ENCODE measurements around the gene TMEM205. TPM values are rescaled to one million over a fixed set of nuclear protein-coding genes. Genes with fewer than 3 reads are reported as not detected.
"Not testable (repeated sequence)": the region's sequence is repeated elsewhere in the genome, so short reads cannot be mapped to it uniquely, and the experiment has no call there.

TMEM205 gene
- total RNA-seq, result 10 to 100 TPM; 25.9 to 26.7 TPM

GRCh38 chr19:11346104-11346940 lies at the start of gene TMEM205, which contains the start of gene CCDC159:
TSS of gene TMEM205 (minus strand) at chr19:11346268. CDS start at chr19:11345619, 649 bp downstream.
TSS of gene CCDC159 (plus strand) at chr19:11346519. CDS start at chr19:11346607, 88 bp downstream.
- peak; percentile 99 for DNase-seq
- ChIA-PET CTCF (interaction anchor here (0.5 to 2.6 kb wide), 7 partner anchors 9 to 89 kb away, joined by 3 to 13 read pairs (median 4); partner anchors contain the start of genes ODAD3 and SWSAP1), POLR2A (interaction anchor here (0.8 to 1.1 kb wide), 2 partner anchors 22 to 29 kb away, joined by 4 to 5 read pairs; partner anchors contain the start of gene SWSAP1)
- peaks cover 27% of the 10 kb centered on the region for H3K4me1 Mint-ChIP-seq
- no peaks in the 10 kb centered on the region for H3K27me3 Mint-ChIP-seq
- H3K4me3 Mint-ChIP-seq, result peak within 1 kb of the TSS; percentile 92
- H3K27ac Mint-ChIP-seq, result peak within 1 kb of the TSS; percentile 92
- peaks cover 13% of the 10 kb centered on the region for H3K9me3 Mint-ChIP-seq
- peaks cover 6% of the 10 kb centered on the region for H3K36me3 Mint-ChIP-seq (ENCODE audit: low read depth)

- H3K27me3 Mint-ChIP-seq, result peaks cover 7% of the 10 kb centered on the region
- H3K9me3 Mint-ChIP-seq, result no peaks in the 10 kb centered on the region
- ChIA-PET CTCF (interaction anchor here (0.6 to 2.4 kb wide), 6 partner anchors 8 to 92 kb away, joined by 3 to 7 read pairs (median 4); no protein-coding TSS in a partner anchor), POLR2A (no interaction called here)
- H3K36me3 Mint-ChIP-seq (ENCODE audit: low read depth), result no peaks in the 10 kb centered on the region
- H3K4me1 Mint-ChIP-seq, result peaks cover 13% of the 10 kb centered on the region
- H3K27ac Mint-ChIP-seq, result no peak overlapping the region
- DNase-seq, result no peak
- H3K4me3 Mint-ChIP-seq, result no peak overlapping the region
Observed at GRCh38 chr19:11390933-11391680, 45.0 kb upstream of the TMEM205 start.

GRCh38 chr19:11390359-11390758 lies 44.3 kb upstream of the TMEM205 start:
- H3K27me3 Mint-ChIP-seq, result peaks cover 6% of the 10 kb centered on the region
- ChIA-PET POLR2A (interaction anchor here (0.6 kb wide), 1 partner anchor 15 kb away, joined by 3 read pairs; no protein-coding TSS in a partner anchor), CTCF (interaction anchor here (0.9 to 2.4 kb wide), 5 partner anchors 9 to 92 kb away, joined by 3 to 7 read pairs (median 4); no protein-coding TSS in a partner anchor)
- no peaks in the 10 kb centered on the region for H3K9me3 Mint-ChIP-seq
- peaks cover 13% of the 10 kb centered on the region for H3K4me1 Mint-ChIP-seq
- no peak for DNase-seq
- H3K36me3 Mint-ChIP-seq (ENCODE audit: low read depth), result no peaks in the 10 kb centered on the region
- no peak overlapping the region for H3K27ac Mint-ChIP-seq
- H3K4me3 Mint-ChIP-seq, result no peak overlapping the region

- H3K4me3 Mint-ChIP-seq, result no peak overlapping the region
- DNase-seq, result no peak
- H3K9me3 Mint-ChIP-seq, result no peaks in the 10 kb centered on the region
- no peaks in the 10 kb centered on the region for H3K36me3 Mint-ChIP-seq (ENCODE audit: low read depth)
- POLR2A ChIA-PET, result no interaction called here
- CTCF ChIA-PET, result interaction anchor here (0.8 to 1.3 kb wide), 2 partner anchors 10 to 20 kb away, joined by 3 read pairs; no protein-coding TSS in a partner anchor
- peaks cover 20% of the 10 kb centered on the region for H3K27me3 Mint-ChIP-seq
- no peak overlapping the region for H3K27ac Mint-ChIP-seq
- H3K4me1 Mint-ChIP-seq, result peaks cover 13% of the 10 kb centered on the region
Observed at GRCh38 chr19:11387162-11388034, 41.3 kb upstream of the TMEM205 start.

- POLR2A ChIA-PET, result no interaction called here
Observed at GRCh38 chr19:11384778-11385129, 38.7 kb upstream of the TMEM205 start.

GRCh38 chr19:11383706-11384048 lies 37.6 kb upstream of the TMEM205 start:
- ChIA-PET CTCF (interaction anchor here (0.7 to 2.0 kb wide), 13 partner anchors 9 to 99 kb away, joined by 3 to 12 read pairs (median 4); partner anchors contain the start of genes ODAD3, PRKCSH and SWSAP1), POLR2A (interaction anchor here (0.6 kb wide), 1 partner anchor 108 kb away, joined by 3 read pairs; no protein-coding TSS in a partner anchor)
- Mint-ChIP-seq H3K9me3 (no peaks in the 10 kb centered on the region), H3K27me3 (peaks cover 24% of the 10 kb centered on the region), H3K4me3 (no peak overlapping the region), H3K27ac (no peak overlapping the region), H3K36me3 (ENCODE audit: low read depth) (peaks cover 4% of the 10 kb centered on the region), H3K4me1 (peaks cover 35% of the 10 kb centered on the region)
- DNase-seq, result no peak

More at GRCh38 chr19:11384778-11385129, 38.7 kb upstream of the TMEM205 start:
- Mint-ChIP-seq H3K9me3 (no peaks in the 10 kb centered on the region), H3K27me3 (peaks cover 24% of the 10 kb centered on the region), H3K36me3 (ENCODE audit: low read depth) (peaks cover 4% of the 10 kb centered on the region), H3K4me1 (peaks cover 32% of the 10 kb centered on the region), H3K4me3 (no peak overlapping the region), H3K27ac (no peak overlapping the region)
- DNase-seq, result no peak
- CTCF ChIA-PET, result interaction anchor here (0.9 kb wide), 1 partner anchor 36 kb away, joined by 3 read pairs; no protein-coding TSS in a partner anchor

- peaks cover 8% of the 10 kb centered on the region for H3K36me3 Mint-ChIP-seq (ENCODE audit: low read depth)
- peak overlapping the region; percentile 32 for H3K4me3 Mint-ChIP-seq
Observed at GRCh38 chr19:11382898-11383705, 37.0 kb upstream of the TMEM205 start.

GRCh38 chr19:11380653-11381537 lies 34.8 kb upstream of the TMEM205 start:
- peak; percentile 99 for DNase-seq
- H3K36me3 Mint-ChIP-seq (ENCODE audit: low read depth), result peaks cover 17% of the 10 kb centered on the region
- peaks cover 46% of the 10 kb centered on the region for H3K4me1 Mint-ChIP-seq
- peak overlapping the region; percentile 98 for H3K27ac Mint-ChIP-seq
- peak overlapping the region; percentile 83 for H3K4me3 Mint-ChIP-seq
- ChIA-PET CTCF (interaction anchor here (0.6 to 2.7 kb wide), 27 partner anchors 10 to 429 kb away, joined by 3 to 28 read pairs (median 4); partner anchors contain the start of genes ELOF1, ODAD3, PRKCSH and SPC24), POLR2A (interaction anchor here (0.5 to 2.0 kb wide), 4 partner anchors 20 to 1186 kb away, joined by 3 to 7 read pairs (median 4); partner anchors contain the start of gene ODAD3)
- H3K27me3 Mint-ChIP-seq, result peaks cover 22% of the 10 kb centered on the region
- H3K9me3 Mint-ChIP-seq, result peaks cover 2% of the 10 kb centered on the region

More at GRCh38 chr19:11382898-11383705, 37.0 kb upstream of the TMEM205 start:
- peaks cover 24% of the 10 kb centered on the region for H3K27me3 Mint-ChIP-seq
- peak; percentile 34 for DNase-seq
- ChIA-PET POLR2A (interaction anchor here (0.6 kb wide), 1 partner anchor 108 kb away, joined by 3 read pairs; no protein-coding TSS in a partner anchor), CTCF (interaction anchor here (0.6 to 2.7 kb wide), 17 partner anchors 9 to 385 kb away, joined by 3 to 17 read pairs (median 4); partner anchors contain the start of genes ECSIT, ODAD3, PRKCSH and SWSAP1)
- H3K27ac Mint-ChIP-seq, result peak overlapping the region; percentile 36
- peaks cover 37% of the 10 kb centered on the region for H3K4me1 Mint-ChIP-seq
- H3K9me3 Mint-ChIP-seq, result no peaks in the 10 kb centered on the region

- peaks cover 18% of the 10 kb centered on the region for H3K36me3 Mint-ChIP-seq (ENCODE audit: low read depth)
Observed at GRCh38 chr19:11379857-11380350, 33.8 kb upstream of the TMEM205 start.

GRCh38 chr19:11379269-11379845 lies 33.3 kb upstream of the TMEM205 start:
- H3K4me3 Mint-ChIP-seq, DNase-seq, POLR2A ChIA-PET, H3K9me3 Mint-ChIP-seq: not testable (repeated sequence)
- H3K4me1 Mint-ChIP-seq, result peaks cover 50% of the 10 kb centered on the region
- H3K36me3 Mint-ChIP-seq (ENCODE audit: low read depth), result peaks cover 18% of the 10 kb centered on the region
- H3K27ac Mint-ChIP-seq, result peak overlapping the region; percentile 21
- CTCF ChIA-PET, result interaction anchor here (1.4 to 2.4 kb wide), 2 partner anchors 22 to 28 kb away, joined by 4 to 7 read pairs; no protein-coding TSS in a partner anchor
- H3K27me3 Mint-ChIP-seq, result peaks cover 16% of the 10 kb centered on the region

More at GRCh38 chr19:11379857-11380350, 33.8 kb upstream of the TMEM205 start:
- peaks cover 22% of the 10 kb centered on the region for H3K27me3 Mint-ChIP-seq
- H3K4me3 Mint-ChIP-seq, result peak overlapping the region; percentile 83
- peaks cover 2% of the 10 kb centered on the region for H3K9me3 Mint-ChIP-seq
- CTCF ChIA-PET, result interaction anchor here (1.4 to 2.4 kb wide), 4 partner anchors 10 to 56 kb away, joined by 4 to 28 read pairs (median 12); partner anchors contain the start of genes ODAD3 and PRKCSH
- H3K4me1 Mint-ChIP-seq, result peaks cover 50% of the 10 kb centered on the region
- POLR2A ChIA-PET, result no interaction called here
- DNase-seq, result no peak
- peak overlapping the region; percentile 98 for H3K27ac Mint-ChIP-seq

Data from activated CD4-positive, alpha-beta T cell treated with anti-CD3 and anti-CD28 coated beads, Interleukin-2, amount 10 ng/mL, durations not matched to agents 7 days and 5 days (primary cell).